ENCODE results near the gene TXNRD2.

TXNRD2 gene

GRCh38 chr22:19941365-19942082 lies at the start of gene TXNRD2, which contains the start of gene COMT:
Gene TXNRD2, minus strand, starts transcription at chr22:19941818. Its CDS starts 15 bp downstream, at chr22:19941803.
Gene COMT, plus strand, starts transcription at chr22:19941772. Its CDS starts 20,755 bp downstream, at chr22:19962527.
- DNase-seq (ENCODE audit: insufficient read length, low spot score) (peak; percentile 57), FAIRE-seq (no peak)

- DNase-seq (ENCODE audit: insufficient read length, low spot score) = no peak
- no peak for FAIRE-seq
These were observed 49.7 kb upstream of the TXNRD2 start for GRCh38 chr22:19991395-19991644.

GRCh38 chr22:19990609-19991394 lies 49.2 kb upstream of the TXNRD2 start:
- DNase-seq (ENCODE audit: insufficient read length, low spot score) = no peak
- no peak for FAIRE-seq

GRCh38 chr22:19990188-19990587 lies 48.6 kb upstream of the TXNRD2 start:
- FAIRE-seq = no peak
- no peak for DNase-seq (ENCODE audit: insufficient read length, low spot score)

GRCh38 chr22:19989725-19990067 lies 48.1 kb upstream of the TXNRD2 start:
- DNase-seq (ENCODE audit: insufficient read length, low spot score) = no peak
- no peak for FAIRE-seq

GRCh38 chr22:19988965-19989724 lies 47.5 kb upstream of the TXNRD2 start:
- no peak for DNase-seq (ENCODE audit: insufficient read length, low spot score)
- FAIRE-seq = no peak

- DNase-seq (ENCODE audit: insufficient read length, low spot score) = no peak
- no peak for FAIRE-seq
These were observed 46.8 kb upstream of the TXNRD2 start for GRCh38 chr22:19988331-19988808.

GRCh38 chr22:19987394-19988306 lies 46.0 kb upstream of the TXNRD2 start:
- DNase-seq (ENCODE audit: insufficient read length, low spot score) = no peak
- FAIRE-seq = no peak

- FAIRE-seq = peak; percentile 91
- peak; percentile 82 for DNase-seq (ENCODE audit: insufficient read length, low spot score)
These were observed 45.1 kb upstream of the TXNRD2 start for GRCh38 chr22:19986410-19987341.

GRCh38 chr22:19986011-19986409 lies 44.4 kb upstream of the TXNRD2 start:
- FAIRE-seq (no peak), DNase-seq (ENCODE audit: insufficient read length, low spot score) (no peak)

GRCh38 chr22:19984851-19985811 lies 43.5 kb upstream of the TXNRD2 start:
- DNase-seq (ENCODE audit: insufficient read length, low spot score) = no peak
- no peak for FAIRE-seq

- FAIRE-seq (peak; percentile 23), DNase-seq (ENCODE audit: insufficient read length, low spot score) (peak; percentile 66)
These were observed 42.7 kb upstream of the TXNRD2 start for GRCh38 chr22:19984201-19984753.

GRCh38 chr22:19983741-19984140 lies 42.1 kb upstream of the TXNRD2 start:
- DNase-seq (ENCODE audit: insufficient read length, low spot score) (no peak), FAIRE-seq (no peak)

GRCh38 chr22:19982991-19983578 lies 41.5 kb upstream of the TXNRD2 start:
- FAIRE-seq = no peak
- DNase-seq (ENCODE audit: insufficient read length, low spot score) = no peak

- FAIRE-seq (no peak), DNase-seq (ENCODE audit: insufficient read length, low spot score) (no peak)
These were observed 40.6 kb upstream of the TXNRD2 start for GRCh38 chr22:19981961-19982920.

- no peak for FAIRE-seq
- DNase-seq (ENCODE audit: insufficient read length, low spot score) = no peak
These were observed 39.7 kb upstream of the TXNRD2 start for GRCh38 chr22:19981171-19981960.

Measured in HTR-8/SVneo (cell line).